Ishikawa (cell line): ENCODE data around the gene ULK4.

Experiments used
- CEBPB ChIP-seq: IDR thresholded peaks from 2 replicates; pipeline ENCODE4 v1.6.1; 2012
- CREB1 ChIP-seq: IDR thresholded peaks from 2 replicates; pipeline ENCODE4 v1.6.1; 2012; ENCODE audit warnings: low read depth
- EGR1 ChIP-seq: IDR thresholded peaks from 2 replicates; pipeline ENCODE4 v1.6.1; 2012
- EP300 ChIP-seq: IDR thresholded peaks from 2 replicates; pipeline ENCODE4 v1.6.1; 2012; ENCODE audit warnings: borderline replicate concordance
- FOXM1 ChIP-seq: IDR thresholded peaks from 2 replicates; pipeline ENCODE4 v1.6.1; 2012; ENCODE audit warnings: low read depth, borderline replicate concordance
- MAX ChIP-seq: IDR thresholded peaks from 2 replicates; pipeline ENCODE4 v1.6.1; 2012
- NFIC ChIP-seq: IDR thresholded peaks from 2 replicates; pipeline ENCODE4 v1.6.1; 2012
- RAD21 ChIP-seq: IDR thresholded peaks from 2 replicates; pipeline ENCODE4 v1.6.1; 2012; ENCODE audit warnings: low read depth
- REST ChIP-seq: IDR thresholded peaks from 2 replicates; pipeline ENCODE4 v1.6.1; 2012; ENCODE audit warnings: low read depth, mild to moderate bottlenecking
- TAF1 ChIP-seq: IDR thresholded peaks from 2 replicates; pipeline ENCODE4 v1.6.1; 2012; ENCODE audit warnings: low read depth, mild to moderate bottlenecking
- TCF12 ChIP-seq: IDR thresholded peaks from 2 replicates; pipeline ENCODE4 v1.6.1; 2012; ENCODE audit warnings: low read depth
- TEAD4 ChIP-seq: IDR thresholded peaks from 2 replicates; pipeline ENCODE4 v1.6.1; 2012
- USF1 ChIP-seq: IDR thresholded peaks from 2 replicates; pipeline ENCODE4 v1.6.1; 2012
- YY1 ChIP-seq: IDR thresholded peaks from 2 replicates; pipeline ENCODE4 v1.6.1; 2012; ENCODE audit warnings: low read depth
- ZBTB7A ChIP-seq: IDR thresholded peaks from 2 replicates; pipeline ENCODE4 v1.6.1; 2012; ENCODE audit warnings: low read depth

ULK4 gene

GRCh38 chr3:41673650-41674049, 288.3 kb downstream of the ULK4 start:
- TF ChIP-seq REST (no peak), ZBTB7A (no peak), TEAD4 (no peak), CREB1 (no peak), FOXM1 (no peak), NFIC (no peak), TAF1 (no peak), CEBPB (no peak), MAX (no peak), TCF12 (no peak)

- TF ChIP-seq EGR1 (no peak), CEBPB (no peak), EP300 (no peak), ZBTB7A (no peak), FOXM1 (no peak), YY1 (no peak), NFIC (no peak), CREB1 (no peak), TAF1 (no peak), REST (no peak), TEAD4 (no peak), TCF12 (no peak), RAD21 (no peak), USF1 (no peak), MAX (no peak)
These were observed 293.5 kb downstream of the ULK4 start for GRCh38 chr3:41668379-41668778.

- TF ChIP-seq MAX (no peak), EP300 (no peak), USF1 (no peak), REST (no peak), NFIC (no peak), TCF12 (no peak), CEBPB (no peak), ZBTB7A (no peak), TEAD4 (no peak), RAD21 (no peak), CREB1 (no peak), FOXM1 (no peak), EGR1 (no peak), TAF1 (no peak), YY1 (no peak)
These were observed 299.6 kb downstream of the ULK4 start for GRCh38 chr3:41662288-41662687.

GRCh38 chr3:41661796-41662195, 300.1 kb downstream of the ULK4 start:
- TF ChIP-seq REST (no peak), CREB1 (no peak), TCF12 (no peak), RAD21 (no peak), EP300 (no peak), TAF1 (no peak), CEBPB (no peak), NFIC (no peak), FOXM1 (no peak), MAX (no peak)
